Kidney tubule cell (primary cell): Measurements from ENCODE around the gene CRIM1.
A peak's percentile ranks its signal among the peaks of the same experiment; 100 is the strongest.

Experiments
- DNase-seq: peaks from one replicate; pipeline ENCODE4 v3.0.0-alpha.2; 2018; ENCODE audit warnings: low spot score

The CRIM1 gene

GRCh38 chr2:36371928-36372391, 16.4 kb downstream of the CRIM1 start:
- peak; percentile 91 for DNase-seq

- DNase-seq = peak; percentile 60
Measured at GRCh38 chr2:36373149-36373926, 17.8 kb downstream of the CRIM1 start.

- DNase-seq = peak; percentile 61
Measured at GRCh38 chr2:36374585-36374984, 19.0 kb downstream of the CRIM1 start.

GRCh38 chr2:36376319-36376765, 20.8 kb downstream of the CRIM1 start:
- peak; percentile 68 for DNase-seq

GRCh38 chr2:36376992-36377738, 21.6 kb downstream of the CRIM1 start:
- DNase-seq = peak; percentile 98

GRCh38 chr2:36379710-36380448, 24.3 kb downstream of the CRIM1 start:
- DNase-seq = peak; percentile 27

- peak; percentile 97 for DNase-seq
Measured at GRCh38 chr2:36380624-36381481, 25.3 kb downstream of the CRIM1 start.

- no peak for DNase-seq
Measured at GRCh38 chr2:36381993-36382392, 26.4 kb downstream of the CRIM1 start.

GRCh38 chr2:36382472-36382871, 26.9 kb downstream of the CRIM1 start:
- no peak for DNase-seq

- DNase-seq = no peak
Measured at GRCh38 chr2:36383726-36384125, 28.1 kb downstream of the CRIM1 start.

GRCh38 chr2:36384454-36384853, 28.9 kb downstream of the CRIM1 start:
- no peak for DNase-seq

GRCh38 chr2:36385603-36386002, 30.0 kb downstream of the CRIM1 start:
- DNase-seq = no peak

- DNase-seq = no peak
Measured at GRCh38 chr2:36387258-36387916, 31.8 kb downstream of the CRIM1 start.

GRCh38 chr2:36388472-36388871, 32.9 kb downstream of the CRIM1 start:
- no peak for DNase-seq

GRCh38 chr2:36389091-36389564, 33.5 kb downstream of the CRIM1 start:
- DNase-seq = peak; percentile 71

GRCh38 chr2:36389577-36389976, 34.0 kb downstream of the CRIM1 start:
- DNase-seq = peak; percentile 48

- no peak for DNase-seq
Measured at GRCh38 chr2:36392571-36393255, 37.1 kb downstream of the CRIM1 start.

- DNase-seq = no peak
Measured at GRCh38 chr2:36393738-36394256, 38.2 kb downstream of the CRIM1 start.

GRCh38 chr2:36394804-36395203, 39.2 kb downstream of the CRIM1 start:
- no peak for DNase-seq

GRCh38 chr2:36395866-36396265, 40.3 kb downstream of the CRIM1 start:
- DNase-seq = no peak
